Cerebellar nuclear complex (tissue), 1 donor: Measurements from ENCODE around the gene MAP3K7.
A peak's percentile ranks its signal among the peaks of the same experiment; 100 is the strongest.

Experiments
- DNase-seq, 2 experiments: peaks; one replicate each; lab custom pipeline; 2025; lab: John Stamatoyannopoulos, UW

MAP3K7 gene

DNA sequence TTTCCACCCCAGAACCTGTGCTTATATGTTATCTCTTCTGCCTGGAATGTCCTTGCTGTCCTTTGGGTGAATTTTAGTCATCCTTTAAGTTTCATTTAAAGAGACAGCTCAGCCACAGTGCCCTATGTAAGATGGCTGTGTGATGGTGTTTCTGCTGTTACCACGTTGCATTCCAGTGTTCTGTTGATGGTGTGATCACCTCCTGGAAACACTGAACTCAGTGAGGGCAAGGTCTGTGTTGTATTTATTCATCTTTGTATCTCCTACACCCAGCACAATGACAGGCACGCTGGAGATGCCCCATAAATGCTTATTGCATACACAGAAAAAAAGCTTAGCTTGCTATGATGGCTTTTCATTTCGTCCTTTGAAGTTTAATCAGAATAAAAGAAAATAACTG lies 102.5 kb downstream of the MAP3K7 start:
- DNase-seq = no peak

DNA sequence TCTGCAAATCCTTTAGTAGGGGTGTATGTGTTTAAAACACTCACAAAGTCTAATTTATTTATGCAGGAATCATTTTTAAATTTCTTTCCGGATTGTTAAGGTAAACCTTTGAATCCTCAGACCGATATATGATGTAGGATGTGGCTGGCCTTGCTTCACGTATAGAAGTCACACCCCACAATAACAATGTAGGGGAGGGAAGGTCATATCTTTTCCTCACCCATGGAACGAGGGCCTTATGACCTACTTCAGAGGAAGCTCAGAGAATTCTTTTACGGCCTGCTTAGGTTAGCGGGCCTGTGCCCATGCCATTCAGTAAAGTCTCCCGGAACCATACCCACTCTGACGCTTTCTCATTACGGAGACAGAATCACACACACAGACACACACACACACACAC lies 102.9 kb downstream of the MAP3K7 start:
- no peak for DNase-seq

DNA sequence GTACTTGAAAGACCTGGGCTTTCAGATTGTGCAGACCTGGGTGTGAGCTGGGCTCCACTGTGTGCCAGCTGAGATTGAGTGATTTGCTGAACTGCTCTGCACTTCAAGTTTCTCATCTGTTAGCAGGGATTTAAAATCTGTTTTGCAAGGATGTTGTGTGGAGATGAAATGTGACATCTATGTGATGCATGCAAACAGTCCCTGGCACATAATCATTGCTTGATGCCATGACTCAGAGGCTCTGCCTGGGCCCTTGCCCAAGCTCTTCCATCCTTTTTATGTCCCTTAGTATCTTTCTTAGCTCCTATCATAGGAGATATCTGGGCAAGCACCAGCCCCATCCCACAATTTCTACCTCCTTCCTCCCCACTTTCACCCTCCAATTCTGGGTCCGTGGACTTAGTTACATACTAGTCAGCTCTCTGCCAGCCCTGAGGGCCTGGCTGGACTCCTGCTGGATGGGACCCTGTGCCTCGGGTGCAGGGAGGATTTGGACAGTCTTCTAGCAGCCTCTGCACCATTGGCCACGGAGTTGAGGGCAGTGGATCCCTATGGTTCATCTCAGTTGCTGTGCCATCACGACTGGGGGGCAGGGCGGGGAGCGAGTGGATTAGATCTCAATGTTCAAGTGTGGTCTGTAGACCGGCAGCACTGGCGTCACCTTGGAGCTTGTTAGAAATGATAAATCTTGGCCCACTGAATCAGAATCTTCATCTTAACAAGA lies 103.6 kb downstream of the MAP3K7 start:
- DNase-seq = no peak

DNA sequence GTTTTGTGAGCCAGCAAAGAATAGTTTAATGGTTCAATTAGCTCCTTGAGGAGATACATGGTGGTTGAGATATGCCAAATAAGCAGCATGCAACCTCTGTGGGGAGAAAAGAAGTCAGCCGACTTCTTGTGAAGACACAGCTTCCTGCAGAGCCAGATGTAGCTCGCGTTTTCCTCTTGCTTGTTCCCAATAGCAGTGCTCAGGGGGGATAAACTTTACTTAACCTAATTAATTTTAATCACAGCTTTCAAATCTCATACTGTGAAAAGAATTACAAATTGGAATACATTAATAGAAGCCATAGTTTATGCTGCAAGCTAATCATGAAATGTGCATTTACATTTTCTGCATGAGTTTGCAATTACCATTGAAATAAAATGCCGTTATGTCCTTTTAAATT lies 106.2 kb downstream of the MAP3K7 start:
- DNase-seq = no peak

DNA sequence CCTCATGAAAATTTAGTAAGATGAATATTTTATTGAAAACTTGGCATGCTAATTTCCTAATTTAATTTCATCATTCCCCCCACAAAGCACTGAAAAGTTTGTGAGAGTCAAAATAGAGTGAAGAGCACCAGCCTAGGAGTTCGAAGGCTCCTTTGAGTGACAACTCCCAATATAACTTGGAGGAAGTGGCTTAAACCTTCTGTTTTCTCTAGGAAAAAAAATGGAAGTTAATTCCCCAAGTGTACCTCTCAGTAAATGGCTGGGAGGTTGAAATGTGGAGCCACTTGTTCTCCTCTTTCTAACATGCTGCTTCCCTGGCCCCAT lies 107.3 kb downstream of the MAP3K7 start:
- DNase-seq = no peak

DNA sequence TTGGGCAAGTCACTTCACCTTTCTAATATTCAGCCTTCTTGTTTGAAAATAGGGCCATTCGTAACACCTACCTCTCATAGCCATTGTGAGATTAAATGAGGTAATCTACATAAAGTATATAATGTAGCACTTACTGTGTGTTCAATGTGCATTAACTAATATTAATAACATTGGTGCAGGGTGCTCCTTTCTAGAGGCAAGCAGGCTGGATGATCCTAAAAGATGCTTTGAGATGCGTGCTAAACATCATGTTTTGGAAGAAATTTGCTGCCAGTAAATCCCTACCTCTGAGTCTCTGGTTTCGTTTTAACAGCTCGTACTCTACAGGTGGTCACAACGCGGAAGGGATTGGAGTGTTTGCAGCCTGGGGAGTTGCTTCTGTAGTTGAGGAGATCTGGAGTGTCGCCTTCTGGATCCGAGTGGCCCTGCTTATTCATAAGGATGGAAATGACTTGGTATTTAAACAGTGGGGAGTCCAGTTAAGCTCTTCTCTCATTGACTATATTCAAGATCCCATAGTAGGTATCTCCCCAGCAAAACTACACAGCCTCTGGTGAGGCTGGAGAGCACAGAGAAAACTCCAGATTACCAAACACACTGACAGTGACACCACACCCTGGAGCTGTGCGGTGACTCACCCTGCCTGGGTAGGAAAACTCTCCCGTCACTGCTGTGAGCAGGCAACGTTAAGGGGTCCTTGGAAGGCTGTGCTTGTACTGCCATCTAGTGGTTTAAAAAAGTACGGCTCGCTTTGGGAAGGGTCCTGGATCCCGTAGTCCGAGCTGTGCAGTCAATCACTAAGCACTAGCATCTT lies 107.9 kb downstream of the MAP3K7 start:
- peak; percentile 29 to 82 for DNase-seq

DNA sequence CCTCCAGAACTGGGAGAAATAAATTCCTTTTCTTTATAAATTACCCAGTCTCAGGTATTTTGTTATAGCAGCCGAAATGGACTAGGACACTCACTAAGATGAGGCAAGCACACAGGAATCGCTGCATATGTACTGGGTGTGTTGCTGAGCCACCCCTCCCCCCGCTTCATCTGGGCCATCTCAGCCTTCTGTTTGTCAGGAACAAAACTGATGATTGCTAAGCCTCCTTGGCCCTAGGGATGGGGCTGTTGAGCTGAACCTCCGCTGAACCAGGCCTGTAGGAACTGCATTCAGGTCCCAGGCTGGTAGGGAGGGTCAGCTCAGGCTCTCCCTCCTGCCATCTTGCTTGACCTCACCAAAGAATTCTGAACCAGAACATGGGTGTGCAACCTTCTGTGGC lies 108.6 kb downstream of the MAP3K7 start:
- DNase-seq = no peak

DNA sequence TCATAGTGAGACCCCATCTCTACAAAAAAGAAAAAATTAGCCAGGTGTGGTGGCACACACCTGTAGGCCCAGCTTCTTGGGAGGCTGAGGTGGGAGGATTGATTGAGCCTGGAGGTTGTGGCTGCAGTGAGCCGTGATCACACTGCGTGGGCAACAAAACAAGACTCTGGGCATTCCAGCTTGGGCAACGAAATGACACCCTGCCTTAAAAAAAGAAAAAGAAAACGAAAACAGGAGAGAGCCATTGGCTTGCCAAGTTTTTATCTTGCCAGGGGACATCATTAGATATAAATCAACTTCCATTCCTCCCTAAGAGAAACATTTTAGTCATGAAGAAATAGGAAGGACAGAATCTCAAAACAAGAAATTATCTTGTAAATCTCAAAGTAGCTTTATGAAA lies 109.5 kb downstream of the MAP3K7 start:
- no peak for DNase-seq

DNA sequence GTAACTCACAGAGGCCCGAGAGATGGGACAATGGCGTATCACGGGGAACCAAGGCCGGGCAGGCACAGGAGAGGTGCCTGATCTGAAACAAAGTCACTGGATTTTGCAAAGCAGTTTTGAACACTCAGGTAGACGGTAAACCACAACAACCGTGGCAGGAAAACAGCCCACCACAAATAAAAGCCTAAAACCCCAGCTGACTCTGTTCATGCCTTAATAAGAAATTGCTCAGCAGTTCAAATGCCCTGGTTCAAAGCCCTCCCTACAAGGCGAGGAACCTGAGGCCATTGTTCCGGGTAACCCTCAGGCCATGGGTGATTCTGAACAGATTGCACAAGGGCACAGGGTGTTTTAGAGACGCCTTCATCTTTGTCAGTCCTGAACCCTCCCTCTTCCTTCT lies 114.2 kb downstream of the MAP3K7 start:
- DNase-seq = no peak

DNA sequence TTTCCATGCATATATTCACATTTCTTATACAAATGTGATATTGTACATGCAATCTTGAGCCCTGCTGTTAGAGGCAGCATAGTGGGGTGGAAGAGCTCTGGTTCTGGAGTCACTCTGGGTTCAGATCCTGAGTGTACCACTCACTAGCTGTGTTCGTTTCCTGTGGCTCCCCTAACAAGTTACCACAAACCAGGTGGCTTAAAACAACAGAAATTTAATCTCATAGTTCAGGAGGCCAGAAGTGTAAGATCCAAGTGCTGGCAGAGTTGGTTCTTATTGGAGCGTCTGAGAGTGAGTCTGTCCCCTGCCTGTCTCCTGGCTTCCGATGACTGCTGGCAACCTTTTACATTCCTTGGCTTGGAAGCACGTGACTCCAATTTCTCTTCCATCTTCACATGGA lies 115.6 kb downstream of the MAP3K7 start:
- no peak for DNase-seq

DNA sequence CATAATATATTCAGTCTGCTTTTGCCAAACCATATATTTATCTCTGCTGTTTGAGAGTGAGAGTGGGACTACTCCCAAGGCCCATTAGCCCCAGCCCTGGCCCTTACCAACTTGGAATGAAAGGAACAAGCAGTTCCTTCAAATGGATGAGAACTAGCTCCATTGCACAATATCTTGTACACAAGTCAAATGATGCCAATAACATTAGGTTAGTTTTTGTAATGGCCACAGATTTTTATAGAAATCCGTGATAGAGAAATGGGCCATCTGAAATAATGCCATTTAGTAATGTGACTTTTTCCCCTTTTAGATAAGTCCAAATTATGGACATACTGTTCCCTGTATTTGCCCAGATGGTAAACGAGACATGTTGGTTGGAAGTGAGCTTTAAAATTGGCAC lies 117.0 kb downstream of the MAP3K7 start:
- DNase-seq = no peak

DNA sequence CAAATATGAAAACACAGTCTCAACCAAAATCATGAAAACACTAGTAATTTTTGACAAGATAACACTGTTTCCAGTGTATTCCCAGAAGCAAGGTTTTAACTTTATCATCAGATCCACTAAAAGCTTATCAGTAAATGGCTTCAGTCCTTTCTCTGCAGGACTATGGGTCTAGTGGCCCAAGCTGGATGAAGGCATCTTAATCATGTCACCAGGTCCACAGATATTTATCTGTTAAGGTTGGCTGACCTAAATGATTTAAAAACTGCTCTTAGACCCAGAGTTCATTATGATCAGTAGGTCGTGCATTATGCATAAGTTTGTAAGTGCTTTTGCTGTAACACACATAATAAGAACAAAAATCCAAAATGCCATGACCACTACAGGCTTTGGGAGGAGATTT lies 118.0 kb downstream of the MAP3K7 start:
- DNase-seq = no peak

DNA sequence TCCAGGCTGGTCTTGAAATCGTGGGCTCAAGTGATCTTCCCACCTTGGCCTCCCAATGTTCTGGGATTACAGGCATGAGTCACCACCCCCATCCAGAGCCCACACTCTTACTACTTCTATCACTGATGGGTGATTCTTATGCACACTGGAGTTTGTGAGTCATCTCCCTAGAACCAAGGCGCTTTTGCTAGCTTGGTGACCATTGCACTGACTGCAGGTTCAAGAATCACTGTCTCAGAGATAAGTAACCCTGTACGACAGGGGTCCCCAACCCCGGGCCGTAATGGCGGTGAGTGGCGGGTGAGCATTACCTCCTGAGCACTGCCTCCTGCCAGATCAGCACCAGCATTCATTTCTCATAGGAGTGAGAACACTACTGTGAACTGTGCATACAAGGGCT lies 118.8 kb downstream of the MAP3K7 start:
- no peak for DNase-seq

DNA sequence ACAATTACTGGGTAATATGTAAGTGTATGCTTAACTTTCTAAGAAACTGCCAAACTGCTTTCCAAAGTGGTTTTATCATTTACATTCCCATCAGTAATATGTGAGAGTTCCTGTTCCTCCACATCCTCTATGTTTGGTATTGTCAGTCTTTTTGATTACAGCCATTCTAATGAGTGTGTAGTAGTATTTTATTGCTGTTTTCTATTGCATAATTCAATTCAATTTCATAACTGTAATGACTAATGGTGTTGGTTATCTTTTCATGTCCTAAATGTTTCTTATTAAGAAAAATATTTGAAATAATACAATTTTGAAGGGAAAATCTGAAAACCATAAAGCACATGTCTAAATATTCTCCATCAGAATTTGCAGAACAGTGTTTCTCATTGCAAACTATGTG lies 119.3 kb downstream of the MAP3K7 start:
- DNase-seq = no peak

DNA sequence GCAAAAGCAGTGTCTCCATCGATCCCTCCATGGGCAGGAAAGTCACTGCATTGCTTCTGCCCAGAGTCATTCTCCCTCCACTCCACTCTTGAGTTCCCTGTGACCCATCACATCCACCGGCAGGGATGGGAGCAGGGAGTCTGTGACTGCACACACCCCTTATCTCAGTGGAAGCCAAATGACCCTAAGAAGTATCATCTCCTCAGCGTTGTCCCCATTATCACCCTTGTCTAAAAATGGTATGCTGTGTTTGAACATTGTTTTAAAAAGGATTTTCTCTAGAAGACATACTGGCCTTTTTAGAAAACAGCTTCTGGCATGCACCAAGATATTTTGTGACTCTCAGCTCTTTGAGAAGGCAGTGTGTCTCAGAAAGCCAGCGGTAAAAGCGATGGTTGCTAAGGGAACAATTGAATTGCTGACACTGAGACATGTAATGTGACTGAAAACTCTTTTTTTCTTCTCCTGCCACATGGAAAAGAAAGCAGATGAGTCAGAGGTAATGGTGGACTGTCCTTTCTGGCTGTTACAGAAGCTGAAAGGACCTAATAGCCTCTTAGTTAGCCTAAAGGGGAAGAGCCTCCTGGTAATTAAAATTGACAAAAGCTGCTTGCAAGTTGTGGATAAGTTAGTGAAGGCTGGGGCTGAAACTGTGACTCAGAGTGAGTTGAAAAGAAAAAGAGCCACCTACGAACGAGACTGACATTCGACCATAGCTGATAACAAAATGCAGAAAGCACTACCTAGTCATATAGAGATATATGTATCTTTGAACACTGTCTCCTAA lies 120.5 kb downstream of the MAP3K7 start:
- no peak for DNase-seq

DNA sequence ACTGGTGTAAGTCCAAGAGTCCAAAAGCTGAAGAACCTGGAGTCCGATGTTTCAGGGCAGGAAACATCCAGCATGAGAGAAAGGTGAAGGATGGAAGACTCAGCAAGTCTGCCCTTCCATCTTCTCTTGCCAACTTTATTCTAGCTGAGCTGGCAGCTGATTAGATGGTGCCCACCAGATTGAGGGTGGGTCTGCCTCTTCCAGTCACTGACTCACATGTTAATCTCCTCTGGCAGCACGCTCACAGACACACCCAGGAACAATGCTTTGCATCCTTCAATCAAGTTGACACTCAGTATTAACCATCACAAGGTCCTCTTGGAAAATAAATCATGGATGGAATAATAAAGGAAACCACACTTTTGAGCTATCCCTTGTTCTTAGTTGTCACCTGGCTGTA lies 121.2 kb downstream of the MAP3K7 start:
- DNase-seq = no peak

DNA sequence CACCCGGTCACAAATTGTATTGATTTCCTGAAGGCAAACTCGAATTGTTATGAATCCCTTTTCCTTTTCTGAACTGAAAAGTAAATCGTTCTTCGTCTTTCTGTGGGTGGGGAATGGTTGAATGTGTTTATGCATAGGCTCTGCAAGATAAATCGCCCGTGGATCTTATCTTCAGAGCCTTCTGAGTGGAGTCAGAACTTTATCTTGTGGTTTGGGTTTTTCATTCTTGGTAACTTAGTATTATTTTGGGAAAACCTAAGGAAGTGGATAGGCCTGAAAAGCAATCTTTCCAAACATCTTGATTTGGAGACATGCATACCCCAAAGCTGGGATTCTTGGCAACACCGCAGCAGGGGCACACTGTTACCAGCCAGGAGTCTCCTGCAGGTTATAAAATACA lies 122.4 kb downstream of the MAP3K7 start:
- DNase-seq = no peak

DNA sequence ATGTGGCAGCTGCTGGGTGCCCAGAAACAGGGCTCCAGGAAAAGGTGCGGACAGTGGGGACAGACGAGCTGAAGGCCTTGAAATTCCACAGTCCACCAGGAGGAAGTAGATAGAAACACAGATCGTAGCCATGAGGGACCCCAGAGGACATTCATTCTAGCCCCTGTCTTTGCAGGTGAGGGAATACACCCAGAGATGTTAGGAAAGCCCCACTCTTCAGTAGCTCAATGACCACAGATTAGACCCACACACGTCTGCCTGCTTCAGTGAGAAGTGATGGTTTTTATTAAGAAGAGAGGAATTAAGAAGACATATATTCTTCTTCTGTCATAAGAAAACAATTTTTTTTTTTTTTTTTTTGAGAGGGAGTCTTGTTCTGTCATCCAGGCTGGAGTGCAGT lies 123.0 kb downstream of the MAP3K7 start:
- DNase-seq = no peak
